ENCODE data around the gene FRK. TPM values are rescaled to one million over a fixed set of nuclear protein-coding genes. Genes with fewer than 3 reads are reported as not detected.

FRK gene
- total RNA-seq, 2 donors from 2014 or later: 1.4 to 2.9 TPM

GRCh38 chr6:115898246-115898645 lies 162.4 kb downstream of the FRK start:
- H3K27ac Mint-ChIP-seq: no peak overlapping the region
- H3K36me3 Mint-ChIP-seq (ENCODE audit: low read depth): no peaks in the 10 kb centered on the region
- 57% methylated on average over 1 of the region's 1 CpG; no CpG with 5 or more reads in 1 of the 2 experiments for WGBS, 2 experiments (ENCODE audit: insufficient coverage in 1 of 2, insufficient read length in 1 of 2)
- no peaks in the 10 kb centered on the region for H3K4me1 ChIP-seq (ENCODE audit: control insufficient read depth, insufficient read depth, low read length)
- H3K9me3 Mint-ChIP-seq: no peaks in the 10 kb centered on the region
- no peaks in the 10 kb centered on the region for H3K27me3 ChIP-seq (ENCODE audit: control insufficient read depth, insufficient read depth, low read length, poor library complexity, severe bottlenecking)
- no peaks in the 10 kb centered on the region for H3K36me3 ChIP-seq (ENCODE audit: control insufficient read depth, insufficient read depth, low read length)
- no peak for TF ChIP-seq CTCF (conservative IDR thresholded peaks at IDR 0.05)
- no peak overlapping the region for H3K27ac ChIP-seq (ENCODE audit: low read depth, low read length)
- no peak overlapping the region for H3K9ac ChIP-seq (ENCODE audit: extremely low read depth, low read length, poor library complexity, severe bottlenecking)
- H3K9me3 ChIP-seq (ENCODE audit: control insufficient read depth, low read length): no peaks in the 10 kb centered on the region
- H3K4me3 Mint-ChIP-seq: no peak overlapping the region
- no peaks in the 10 kb centered on the region for H3K27me3 Mint-ChIP-seq (ENCODE audit: insufficient read depth)
- no peak overlapping the region for H3K4me3 ChIP-seq (ENCODE audit: low read length)
- no peak for DNase-seq
- H3K4me1 Mint-ChIP-seq: peaks cover 11% of the 10 kb centered on the region

- Mint-ChIP-seq H3K27me3 (ENCODE audit: insufficient read depth) (no peaks in the 10 kb centered on the region), H3K4me3 (no peak overlapping the region), H3K4me1 (peaks cover 11% of the 10 kb centered on the region), H3K9me3 (no peaks in the 10 kb centered on the region), H3K36me3 (ENCODE audit: low read depth) (no peaks in the 10 kb centered on the region), H3K27ac (no peak overlapping the region)
- no peaks in the 10 kb centered on the region for H3K4me1 ChIP-seq (ENCODE audit: control insufficient read depth, insufficient read depth, low read length)
- peak; percentile 89 for TF ChIP-seq CTCF (conservative IDR thresholded peaks at IDR 0.05)
- WGBS, 2 experiments (ENCODE audit: insufficient coverage in 1 of 2, insufficient read length in 1 of 2): 81 to 86% methylated on average over 2 of the region's 2 CpGs
- no peak for DNase-seq
- H3K9me3 ChIP-seq (ENCODE audit: control insufficient read depth, low read length): no peaks in the 10 kb centered on the region
- no peaks in the 10 kb centered on the region for H3K27me3 ChIP-seq (ENCODE audit: control insufficient read depth, insufficient read depth, low read length, poor library complexity, severe bottlenecking)
- no peak overlapping the region for H3K27ac ChIP-seq (ENCODE audit: low read depth, low read length)
- H3K36me3 ChIP-seq (ENCODE audit: control insufficient read depth, insufficient read depth, low read length): no peaks in the 10 kb centered on the region
- H3K4me3 ChIP-seq (ENCODE audit: low read length): no peak overlapping the region
- no peak overlapping the region for H3K9ac ChIP-seq (ENCODE audit: extremely low read depth, low read length, poor library complexity, severe bottlenecking)
These were observed 164.1 kb downstream of the FRK start for GRCh38 chr6:115896538-115897129.

GRCh38 chr6:115894426-115894992 lies 166.2 kb downstream of the FRK start:
- H3K4me1 ChIP-seq (ENCODE audit: control insufficient read depth, insufficient read depth, low read length): no peaks in the 10 kb centered on the region
- 83 to 94% methylated on average over 3 to 7 of the region's 7 CpGs for whole genome bisulfite sequencing, 2 experiments (ENCODE audit: insufficient coverage in 1 of 2, insufficient read length in 1 of 2)
- no peak for DNase-seq
- no peak overlapping the region for H3K4me3 ChIP-seq (ENCODE audit: low read length)
- no peaks in the 10 kb centered on the region for H3K27me3 ChIP-seq (ENCODE audit: control insufficient read depth, insufficient read depth, low read length, poor library complexity, severe bottlenecking)
- H3K27ac ChIP-seq (ENCODE audit: low read depth, low read length): no peak overlapping the region
- TF ChIP-seq CTCF (conservative IDR thresholded peaks at IDR 0.05): no peak
- H3K27me3 Mint-ChIP-seq (ENCODE audit: insufficient read depth): no peaks in the 10 kb centered on the region
- H3K4me1 Mint-ChIP-seq: peaks cover 5% of the 10 kb centered on the region
- H3K27ac Mint-ChIP-seq: no peak overlapping the region
- no peak overlapping the region for H3K9ac ChIP-seq (ENCODE audit: extremely low read depth, low read length, poor library complexity, severe bottlenecking)
- H3K4me3 Mint-ChIP-seq: no peak overlapping the region
- H3K36me3 Mint-ChIP-seq (ENCODE audit: low read depth): no peaks in the 10 kb centered on the region
- H3K9me3 Mint-ChIP-seq: no peaks in the 10 kb centered on the region
- no peaks in the 10 kb centered on the region for H3K36me3 ChIP-seq (ENCODE audit: control insufficient read depth, insufficient read depth, low read length)
- H3K9me3 ChIP-seq (ENCODE audit: control insufficient read depth, low read length): no peaks in the 10 kb centered on the region
